ENCODE data around the gene ZCCHC4. TPM values are rescaled to one million over a fixed set of nuclear protein-coding genes. Genes with fewer than 3 reads are reported as not detected.
A peak's percentile ranks its signal among the peaks of the same experiment; 100 is the strongest.
"Not testable (repeated sequence)": the region's sequence is repeated elsewhere in the genome, so short reads cannot be mapped to it uniquely, and the experiment has no call there.

ZCCHC4 gene
- total and polyA plus RNA-seq, 8 donors, result 2.6 to 30.9 (median 6.0) TPM

DNA sequence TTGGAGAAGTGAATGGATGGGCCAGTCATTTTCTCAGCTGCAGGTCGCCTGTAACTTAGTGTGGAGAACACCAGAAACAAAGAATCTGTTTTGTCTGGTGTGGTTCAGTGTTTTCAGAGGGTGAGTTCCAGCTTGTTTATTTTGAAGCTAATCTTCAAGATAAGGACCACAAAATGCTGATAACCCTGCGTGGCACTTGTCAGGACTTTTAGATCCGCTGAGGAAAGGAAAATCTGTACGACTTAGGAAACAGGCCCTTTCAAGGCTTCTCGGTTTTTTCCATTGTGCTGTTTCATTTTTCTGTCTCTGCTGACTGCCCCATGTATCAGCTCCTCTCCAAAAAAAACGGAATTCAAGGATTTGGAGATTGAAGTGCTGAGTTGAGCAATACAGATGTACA lies 55.7 kb downstream of the ZCCHC4 start:
- intact Hi-C loops (cut with DNase I; ENCODE audit: low total_unique reads), result no loop called here
- no peak overlapping the region for H3K27ac ChIP-seq
- H3K4me1 ChIP-seq, result no peaks in the 10 kb centered on the region
- TF ChIP-seq, protein P1, sequence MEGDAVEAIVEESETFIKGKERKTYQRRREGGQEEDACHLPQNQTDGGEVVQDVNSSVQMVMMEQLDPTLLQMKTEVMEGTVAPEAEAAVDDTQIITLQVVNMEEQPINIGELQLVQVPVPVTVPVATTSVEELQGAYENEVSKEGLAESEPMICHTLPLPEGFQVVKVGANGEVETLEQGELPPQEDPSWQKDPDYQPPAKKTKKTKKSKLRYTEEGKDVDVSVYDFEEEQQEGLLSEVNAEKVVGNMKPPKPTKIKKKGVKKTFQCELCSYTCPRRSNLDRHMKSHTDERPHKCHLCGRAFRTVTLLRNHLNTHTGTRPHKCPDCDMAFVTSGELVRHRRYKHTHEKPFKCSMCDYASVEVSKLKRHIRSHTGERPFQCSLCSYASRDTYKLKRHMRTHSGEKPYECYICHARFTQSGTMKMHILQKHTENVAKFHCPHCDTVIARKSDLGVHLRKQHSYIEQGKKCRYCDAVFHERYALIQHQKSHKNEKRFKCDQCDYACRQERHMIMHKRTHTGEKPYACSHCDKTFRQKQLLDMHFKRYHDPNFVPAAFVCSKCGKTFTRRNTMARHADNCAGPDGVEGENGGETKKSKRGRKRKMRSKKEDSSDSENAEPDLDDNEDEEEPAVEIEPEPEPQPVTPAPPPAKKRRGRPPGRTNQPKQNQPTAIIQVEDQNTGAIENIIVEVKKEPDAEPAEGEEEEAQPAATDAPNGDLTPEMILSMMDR (IDR thresholded peaks at IDR 0.05), result no peak
- no peak for TF ChIP-seq POLR2A (IDR thresholded peaks at IDR 0.05)
- no peak for TF ChIP-seq EP300 (IDR thresholded peaks at IDR 0.05)
- no peak for TF ChIP-seq POLR2AphosphoS5 (IDR thresholded peaks at IDR 0.05)
- H3K27me3 ChIP-seq, result no peaks in the 10 kb centered on the region
- no peak for DNase-seq
- no peaks in the 10 kb centered on the region for H3K9me3 ChIP-seq
- H3K4me3 ChIP-seq, result no peak overlapping the region
- H3K36me3 ChIP-seq, result peaks cover 4 to 36% (median 33%) of the 10 kb centered on the region in 4 donors
- WGBS, 5 donors, result 60 to 70% (median 62%) methylated on average over 6 of the region's 6 CpGs

DNA sequence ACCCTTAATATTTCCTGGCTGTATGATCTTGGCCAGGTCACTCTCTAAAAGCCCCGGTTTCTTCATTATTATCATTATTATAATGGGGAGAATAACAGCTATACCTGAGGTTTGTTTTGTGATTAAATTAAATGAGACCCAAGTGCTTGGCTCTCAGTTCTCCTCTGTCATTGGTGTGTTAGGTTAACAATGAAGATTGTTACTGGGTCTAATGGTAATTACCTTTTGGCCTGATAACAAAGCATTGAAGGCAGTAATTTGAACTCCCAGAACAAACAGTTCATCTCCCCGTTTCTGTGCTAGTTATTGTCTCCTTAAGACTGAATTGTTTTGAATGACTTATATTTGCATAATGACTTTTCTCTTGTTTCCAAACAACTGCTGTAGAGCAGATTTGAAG lies 57.7 kb downstream of the ZCCHC4 start:
- no peak for TF ChIP-seq EP300 (IDR thresholded peaks at IDR 0.05)
- TF ChIP-seq, protein P1 (IDR thresholded peaks at IDR 0.05), result no peak
- TF ChIP-seq POLR2A (IDR thresholded peaks at IDR 0.05), result no peak
- no peak for TF ChIP-seq POLR2AphosphoS5 (IDR thresholded peaks at IDR 0.05)
- Histone ChIP-seq H3K4me3 (no peak overlapping the region), H3K4me1 (peaks cover 0 to 9% (median 4%) of the 10 kb centered on the region in 4 donors), H3K27me3 (no peaks in the 10 kb centered on the region), H3K27ac (no peak overlapping the region), H3K36me3 (peaks cover 4 to 26% (median 20%) of the 10 kb centered on the region in 4 donors), H3K9me3 (no peaks in the 10 kb centered on the region)
- no peak for DNase-seq
- WGBS, 5 donors, result 44 to 59% (median 53%) methylated on average over 2 of the region's 2 CpGs
- intact Hi-C loops (cut with DNase I; ENCODE audit: low total_unique reads), result no loop called here

DNA sequence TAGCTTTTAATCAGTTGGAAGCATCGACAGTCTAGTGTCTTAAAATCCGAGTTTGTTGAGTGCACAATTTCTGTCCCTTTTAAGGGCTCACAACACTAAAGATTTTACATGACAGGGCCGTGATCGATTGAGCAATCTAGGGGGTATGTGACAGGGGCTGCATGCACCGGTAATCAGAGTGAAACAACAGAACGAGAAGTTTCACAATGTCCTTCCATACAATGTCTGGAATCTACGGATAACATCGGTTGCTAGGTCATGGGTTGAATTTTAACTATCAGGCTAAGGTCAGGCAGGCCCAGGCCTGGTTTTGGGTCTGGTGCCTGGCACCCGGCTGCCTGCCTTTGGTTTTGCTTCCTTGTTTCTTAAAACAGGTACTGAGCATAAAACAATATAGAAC lies 60.0 kb downstream of the ZCCHC4 start:
- Histone ChIP-seq H3K36me3 (peaks cover 4 to 25% (median 15%) of the 10 kb centered on the region in 4 donors), H3K4me1 (peaks cover 0 to 14% (median 8%) of the 10 kb centered on the region in 4 donors)
- H3K27me3 ChIP-seq; intact Hi-C loops (cut with DNase I; ENCODE audit: low total_unique reads); DNase-seq; H3K4me3 ChIP-seq; H3K9me3 ChIP-seq; H3K27ac ChIP-seq: not testable (repeated sequence)
- 61 to 79% (median 71%) methylated on average over 9 of the region's 9 CpGs for WGBS, 5 donors

DNA sequence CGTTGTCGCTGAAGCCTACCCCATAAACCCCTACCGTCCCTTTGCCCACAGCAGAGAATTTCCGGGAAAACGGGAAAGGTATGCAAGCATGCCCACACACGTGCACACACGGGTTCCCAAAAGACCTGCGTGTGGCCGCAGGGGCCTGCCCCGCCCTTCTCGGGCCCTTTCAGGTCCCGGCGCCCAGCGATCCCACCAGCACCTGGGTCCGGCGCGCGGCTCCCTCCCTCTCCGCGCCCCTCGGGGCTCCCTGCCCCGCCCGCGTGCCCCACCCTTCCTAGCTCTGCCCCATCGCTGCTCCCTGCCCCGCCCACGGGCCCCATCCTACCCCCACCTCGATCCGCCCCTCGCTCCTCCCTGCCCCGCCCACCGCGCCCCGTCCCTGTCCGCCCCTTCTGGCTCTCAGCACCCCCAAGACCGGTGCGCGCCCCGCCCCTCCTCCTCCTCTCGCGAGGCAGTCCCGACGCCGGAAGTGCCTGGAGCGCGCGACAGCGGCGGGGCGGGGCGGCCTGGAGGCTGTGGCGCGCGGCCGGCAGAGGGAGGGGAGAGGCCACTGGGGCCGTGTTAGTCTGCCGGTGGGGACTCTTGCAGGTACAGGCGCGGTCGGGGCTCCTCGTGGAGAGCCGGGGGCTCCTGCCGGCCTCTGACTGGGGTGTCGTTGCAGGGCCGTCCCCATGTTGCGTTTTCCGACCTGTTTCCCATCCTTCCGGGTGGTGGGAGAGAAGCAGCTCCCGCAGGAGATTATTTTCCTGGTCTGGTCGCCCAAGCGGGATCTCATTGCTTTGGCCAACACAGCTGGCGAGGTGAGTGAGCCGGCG lies 64.4 kb downstream of the ZCCHC4 start, which contains the start of gene ANAPC4:
TSS of gene ANAPC4 (plus strand) at position 510 of the 818 bp plus-strand sequence. CDS start at position 675, 165 bp downstream.
- 0 to 1% (median 1%) methylated on average over 32 to 74 of the region's 74 CpGs for WGBS, 5 donors
- Histone ChIP-seq H3K27ac (peak within 1 kb of the TSS; percentile 69 to 86 (median 82)), H3K36me3 (peaks cover 4 to 17% (median 16%) of the 10 kb centered on the region in 4 donors), H3K4me1 (peaks cover 4 to 37% (median 23%) of the 10 kb centered on the region in 4 donors), H3K4me3 (peak within 1 kb of the TSS; percentile 66 to 97 (median 88)), H3K27me3 (no peaks in the 10 kb centered on the region), H3K9me3 (no peaks in the 10 kb centered on the region)
- TF ChIP-seq, protein P1 (IDR thresholded peaks at IDR 0.05), result peak in 1 of 7 experiments; percentile 20
- TF ChIP-seq EP300 (IDR thresholded peaks at IDR 0.05), result no peak
- TF ChIP-seq POLR2A (IDR thresholded peaks at IDR 0.05), result peak in 1 of 4 donors; percentile 31
- TF ChIP-seq POLR2AphosphoS5 (IDR thresholded peaks at IDR 0.05), result peak; percentile 67 to 93 (median 78)
- intact Hi-C loops (cut with DNase I; ENCODE audit: low total_unique reads), result no loop called here
- DNase-seq, result peak; percentile 96 to 97

All from stomach (tissue), 9 donors.